Tibial artery (tissue), 4 donors: ENCODE data around the gene NUP155.
"Not testable (repeated sequence)": the region's sequence is repeated elsewhere in the genome, so short reads cannot be mapped to it uniquely, and the experiment has no call there.

Source experiments
- DNase-seq, 2 donors: peaks; one replicate each; pipeline ENCODE4 v3.0.0-alpha.2; 2019
- H3K27ac ChIP-seq, 2 donors: fragments of 200-600 bp; sonication (generic) in 1 of 2; 1 replicate in 1 of 2; 2 replicates in 1 of 2; pipeline ENCODE4 v1.5.1; 2018 to 2019; ENCODE audit warnings: mild to moderate bottlenecking in 1 of 2
- H3K27me3 ChIP-seq, 2 donors: fragments of 200-600 bp; sonication (generic) in 1 of 2; one replicate each; pipeline versions ENCODE4 v1.5.1 to v1.6.0; 2016 to 2019
- H3K36me3 ChIP-seq, 3 donors: fragments of 200-600 bp; sonication (generic) in 2 of 3; one replicate each; pipeline ENCODE4 v1.5.1; 2016 to 2019; ENCODE audit warnings: mild to moderate bottlenecking in 2 of 3
- H3K4me1 ChIP-seq, 4 donors: fragments of 200-600 bp; sonication (generic) in 2 of 4; 1 replicate in 3 of 4; 2 replicates in 1 of 4; pipeline ENCODE4 v1.5.1; 2016 to 2019
- H3K4me3 ChIP-seq, 2 donors: fragments of 200-600 bp; sonication (generic) in 1 of 2; 1 replicate in 1 of 2; 2 replicates in 1 of 2; pipeline ENCODE4 v1.5.1; 2018 to 2019; ENCODE audit warnings: mild to moderate bottlenecking in 2 of 2
- H3K9me3 ChIP-seq, 3 donors: fragments of 200-600 bp; sonication (generic) in 1 of 3; one replicate each; pipeline ENCODE4 v1.5.1; 2016 to 2019
- CTCF ChIP-seq, 2 experiments: fragments of 200-600 bp in 1 of 2; fragments of 450-650 bp in 1 of 2; IDR thresholded peaks; one replicate each; pipeline ENCODE4 v1.5.1; 2017 to 2019; ENCODE audit warnings: antibody characterized with exemption in 2 of 2, mild to moderate bottlenecking in 1 of 2, moderate library complexity in 1 of 2
- intact Hi-C: fragments of 100-400 bp; cut with DNase I; formaldehyde crosslinking; loops from one replicate; pipeline ENCODE4 v1.15.0; 2023; ENCODE audit warnings: low total_unique reads

Gene NUP155

GRCh38 chr5:37391591-37391990, 20.7 kb upstream of the NUP155 start:
- H3K9me3 ChIP-seq, result no peaks in the 10 kb centered on the region
- no peak for TF ChIP-seq CTCF (IDR thresholded peaks at IDR 0.05)
- H3K4me1 ChIP-seq, result no peaks in the 10 kb centered on the region
- peaks cover 22 to 53% (median 23%) of the 10 kb centered on the region in 3 donors for H3K36me3 ChIP-seq
- H3K27ac ChIP-seq, result no peak overlapping the region
- H3K4me3 ChIP-seq, result no peak overlapping the region
- no peaks in the 10 kb centered on the region for H3K27me3 ChIP-seq
- no peak for DNase-seq
- intact Hi-C loops, result no loop called here

DNA sequence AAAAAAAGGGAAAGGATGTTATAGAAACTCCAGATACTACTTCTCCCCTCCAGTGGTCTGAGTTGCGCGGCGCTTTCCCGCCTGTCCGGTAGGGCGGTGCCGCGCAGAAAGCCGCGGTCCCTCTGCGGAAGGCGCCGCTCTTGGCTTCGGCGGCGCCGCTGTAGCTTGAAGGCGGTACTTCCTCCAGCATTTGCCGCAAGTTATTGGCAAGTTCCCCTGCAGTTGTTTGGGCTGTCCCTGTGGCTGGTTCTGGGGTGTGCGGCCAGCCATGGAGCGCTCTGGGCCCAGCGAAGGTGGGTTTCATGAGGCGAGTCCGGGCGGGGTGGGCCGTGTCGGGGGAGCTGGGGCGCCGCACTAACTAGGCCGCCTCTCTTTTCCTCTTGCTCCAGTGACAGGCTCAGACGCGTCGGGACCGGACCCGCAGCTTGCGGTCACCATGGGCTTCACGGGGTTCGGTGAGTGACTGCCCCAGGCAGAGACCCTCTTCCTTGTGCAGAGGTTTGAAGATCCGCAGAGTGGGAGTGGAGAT, 8.3 kb upstream of the NUP155 start, which contains the start of gene WDR70:
Gene WDR70, plus strand, starts transcription at position 219 of the 529 bp plus-strand sequence. Its CDS starts 50 bp downstream, at position 269.
- TF ChIP-seq CTCF (IDR thresholded peaks at IDR 0.05), result peak; percentile 45 to 59
- DNase-seq, result peak; percentile 82 to 91
- intact Hi-C loops, H3K9me3 ChIP-seq, H3K27me3 ChIP-seq: not testable (repeated sequence)
- Histone ChIP-seq H3K27ac (peak within 1 kb of the TSS; percentile 74 to 80), H3K4me3 (peak within 1 kb of the TSS; percentile 92 to 95), H3K4me1 (peaks cover 0 to 17% (median 6%) of the 10 kb centered on the region in 4 donors), H3K36me3 (peaks cover 19 to 28% (median 25%) of the 10 kb centered on the region in 3 donors)

DNA sequence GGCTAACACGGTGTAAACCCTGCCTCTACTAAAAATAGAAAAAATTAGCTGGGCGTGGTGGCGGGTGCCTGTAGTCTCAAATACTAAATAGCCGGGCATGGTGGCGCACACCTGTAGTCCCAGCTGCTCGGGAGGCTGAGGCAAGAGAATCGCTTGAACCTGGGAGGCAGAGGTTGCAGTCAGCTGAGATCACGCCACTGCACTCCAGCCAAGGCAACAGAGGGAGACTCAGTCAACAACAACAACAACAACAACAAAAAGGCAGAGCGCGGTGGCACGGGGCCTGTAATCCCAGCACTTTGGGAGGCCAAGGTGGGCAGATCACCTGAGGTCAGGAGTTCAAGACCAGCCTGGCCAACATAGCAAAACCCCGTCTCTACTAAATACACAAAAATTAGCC, 7.2 kb upstream of the NUP155 start:
- H3K27ac ChIP-seq, DNase-seq, H3K4me3 ChIP-seq, H3K27me3 ChIP-seq, H3K9me3 ChIP-seq, intact Hi-C loops: not testable (repeated sequence)
- H3K4me1 ChIP-seq, result peaks cover 0 to 17% (median 6%) of the 10 kb centered on the region in 4 donors
- peaks cover 8 to 17% (median 14%) of the 10 kb centered on the region in 3 donors for H3K36me3 ChIP-seq

- intact Hi-C loops, result no loop called here
- Histone ChIP-seq H3K4me1 (peaks cover 0 to 15% (median 7%) of the 10 kb centered on the region in 4 donors), H3K27ac (no peak overlapping the region), H3K4me3 (no peak overlapping the region), H3K36me3 (no peaks in the 10 kb centered on the region), H3K27me3 (no peaks in the 10 kb centered on the region), H3K9me3 (no peaks in the 10 kb centered on the region)
- DNase-seq, result no peak
- TF ChIP-seq CTCF (IDR thresholded peaks at IDR 0.05), result no peak
Measured at GRCh38 chr5:37375091-37375490, 4.2 kb upstream of the NUP155 start.

GRCh38 chr5:37370550-37370863, 399 bp downstream of the NUP155 start:
- peaks cover 0 to 27% (median 20%) of the 10 kb centered on the region in 4 donors for H3K4me1 ChIP-seq
- DNase-seq, result peak in 1 of 2 donors; percentile 24
- peak overlapping the region; percentile 79 to 82 for H3K27ac ChIP-seq
- TF ChIP-seq CTCF (IDR thresholded peaks at IDR 0.05), result no peak
- peak overlapping the region; percentile 71 to 81 for H3K4me3 ChIP-seq
- no peaks in the 10 kb centered on the region for H3K9me3 ChIP-seq
- no peaks in the 10 kb centered on the region for H3K27me3 ChIP-seq
- intact Hi-C loops, result no loop called here
- no peaks in the 10 kb centered on the region for H3K36me3 ChIP-seq

- Histone ChIP-seq H3K4me3 (no peak overlapping the region), H3K36me3 (peaks cover 70 to 88% (median 70%) of the 10 kb centered on the region in 3 donors), H3K9me3 (no peaks in the 10 kb centered on the region), H3K27ac (no peak overlapping the region), H3K4me1 (no peaks in the 10 kb centered on the region), H3K27me3 (no peaks in the 10 kb centered on the region)
- no peak for TF ChIP-seq CTCF (IDR thresholded peaks at IDR 0.05)
- no peak for DNase-seq
- intact Hi-C loops, result no loop called here
Measured at GRCh38 chr5:37355161-37355560, 15.7 kb downstream of the NUP155 start.

DNA sequence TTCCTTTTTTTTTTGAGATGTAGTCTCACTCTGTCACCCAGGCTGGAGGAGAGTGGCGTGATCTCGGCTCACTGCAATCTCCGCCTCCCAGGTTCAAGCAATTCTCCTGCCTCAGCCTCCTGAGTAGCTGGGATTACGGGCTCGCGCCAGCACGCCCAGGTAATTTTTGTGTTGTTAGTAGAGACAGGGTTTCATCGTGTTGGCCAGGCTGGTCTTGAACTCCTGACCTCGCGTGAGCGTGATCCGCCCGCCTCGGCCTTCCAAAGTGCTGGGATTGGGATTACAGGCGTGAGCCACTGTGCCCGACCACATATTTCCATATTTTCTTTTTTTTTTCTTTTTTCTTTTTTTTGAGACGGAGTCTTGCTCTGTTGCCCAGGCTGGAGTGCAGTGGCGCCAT, 28.2 kb downstream of the NUP155 start:
- DNase-seq, H3K27ac ChIP-seq, H3K27me3 ChIP-seq, H3K4me3 ChIP-seq, H3K4me1 ChIP-seq, H3K9me3 ChIP-seq, intact Hi-C loops: not testable (repeated sequence)
- peaks cover 70 to 95% (median 92%) of the 10 kb centered on the region in 3 donors for H3K36me3 ChIP-seq

- H3K4me3 ChIP-seq, H3K9me3 ChIP-seq, H3K27ac ChIP-seq, H3K4me1 ChIP-seq, H3K27me3 ChIP-seq, DNase-seq: not testable (repeated sequence)
- intact Hi-C loops, result loop anchor here (10.0 kb wide), 1 partner anchor 310 kb away; no protein-coding TSS in a partner anchor
- peaks cover 68 to 89% (median 76%) of the 10 kb centered on the region in 3 donors for H3K36me3 ChIP-seq
Measured at GRCh38 chr5:37334754-37335153, 36.2 kb downstream of the NUP155 start.
